Subcutaneous adipose tissue (tissue), 4 donors: ENCODE results near the gene PIWIL4. TPM values are rescaled to one million over a fixed set of nuclear protein-coding genes. Genes with fewer than 3 reads are reported as not detected.

Experiments
- total RNA-seq, 4 donors: library from RNA; depleted of rRNA; stranded (reverse); fragments of >200 nt; gene quantifications; one replicate each; pipeline ENCODE4 v1.1.0, GENCODE V29; 2016
- TF ChIP-seq, protein P1 (sequence below): fragments of 450-650 bp; IDR thresholded peaks from one replicate; pipeline ENCODE4 v1.5.1; 2016; ENCODE audit warnings: low read depth, mild to moderate bottlenecking, control low read depth, antibody characterized with exemption, moderate library complexity

PIWIL4 gene
- total RNA-seq, 4 donors from 2014 or later: 2.8 to 9.0 (median 7.6) TPM

DNA sequence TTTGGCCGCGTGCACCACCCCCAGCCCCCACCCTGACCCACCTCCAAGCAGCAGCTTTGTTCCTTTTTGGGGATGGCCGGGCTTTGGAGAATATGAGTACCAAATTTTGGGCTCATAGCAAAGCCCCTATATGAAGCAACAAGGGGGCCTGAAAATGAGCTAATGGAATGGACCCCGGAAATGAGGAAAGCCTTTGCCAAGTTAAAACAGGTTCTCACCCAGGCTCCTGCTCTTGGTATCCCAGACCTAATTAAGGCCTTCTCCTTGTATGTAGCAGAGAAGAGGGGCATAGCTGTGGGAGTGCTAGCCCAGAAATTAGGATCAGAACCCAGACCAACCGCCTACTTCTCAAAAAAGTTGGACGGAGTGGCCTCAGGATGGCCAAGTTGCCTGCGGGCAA is 87.0 kb downstream of the PIWIL4 start:
- TF ChIP-seq, protein P1, sequence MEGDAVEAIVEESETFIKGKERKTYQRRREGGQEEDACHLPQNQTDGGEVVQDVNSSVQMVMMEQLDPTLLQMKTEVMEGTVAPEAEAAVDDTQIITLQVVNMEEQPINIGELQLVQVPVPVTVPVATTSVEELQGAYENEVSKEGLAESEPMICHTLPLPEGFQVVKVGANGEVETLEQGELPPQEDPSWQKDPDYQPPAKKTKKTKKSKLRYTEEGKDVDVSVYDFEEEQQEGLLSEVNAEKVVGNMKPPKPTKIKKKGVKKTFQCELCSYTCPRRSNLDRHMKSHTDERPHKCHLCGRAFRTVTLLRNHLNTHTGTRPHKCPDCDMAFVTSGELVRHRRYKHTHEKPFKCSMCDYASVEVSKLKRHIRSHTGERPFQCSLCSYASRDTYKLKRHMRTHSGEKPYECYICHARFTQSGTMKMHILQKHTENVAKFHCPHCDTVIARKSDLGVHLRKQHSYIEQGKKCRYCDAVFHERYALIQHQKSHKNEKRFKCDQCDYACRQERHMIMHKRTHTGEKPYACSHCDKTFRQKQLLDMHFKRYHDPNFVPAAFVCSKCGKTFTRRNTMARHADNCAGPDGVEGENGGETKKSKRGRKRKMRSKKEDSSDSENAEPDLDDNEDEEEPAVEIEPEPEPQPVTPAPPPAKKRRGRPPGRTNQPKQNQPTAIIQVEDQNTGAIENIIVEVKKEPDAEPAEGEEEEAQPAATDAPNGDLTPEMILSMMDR: no peak

DNA sequence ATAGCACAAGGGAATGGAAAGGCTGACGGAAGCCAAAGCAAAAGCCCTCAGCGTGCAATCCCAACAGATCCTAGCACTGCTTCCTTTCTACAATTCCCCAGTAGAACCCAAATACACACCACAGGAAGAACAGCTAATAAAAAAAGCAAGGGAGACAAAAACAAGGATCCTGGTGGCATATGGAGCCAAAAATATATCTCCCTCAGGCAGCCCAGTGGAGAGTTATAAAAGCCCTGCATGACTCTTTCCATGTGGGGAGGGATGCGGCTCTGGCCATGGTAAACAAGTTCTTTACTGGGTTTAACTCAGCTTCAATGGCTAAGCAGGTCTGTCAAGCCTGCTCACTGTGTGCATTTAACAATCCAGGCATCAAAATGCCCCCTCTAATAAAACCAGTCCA is 88.1 kb downstream of the PIWIL4 start:
- TF ChIP-seq, protein P1: no peak

DNA sequence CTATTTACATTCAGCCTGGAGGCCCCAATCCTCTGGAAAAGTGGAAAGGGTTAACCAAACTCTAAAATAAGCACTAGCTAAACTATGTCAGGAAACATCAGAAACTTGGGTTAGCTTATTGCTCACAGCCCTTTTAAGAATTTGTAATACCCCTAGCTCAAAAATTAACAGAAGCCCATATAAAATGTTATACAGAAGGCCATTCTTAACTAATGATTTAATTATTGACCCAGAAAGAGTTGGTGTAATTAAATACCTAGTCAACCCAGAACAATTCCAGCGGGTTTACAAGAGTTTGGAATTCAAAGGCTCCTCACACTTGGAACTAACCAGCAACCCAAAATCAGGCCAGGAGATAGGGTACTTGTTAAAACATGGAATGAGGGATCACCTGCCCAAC is 88.8 kb downstream of the PIWIL4 start:
- TF ChIP-seq, protein P1: no peak

DNA sequence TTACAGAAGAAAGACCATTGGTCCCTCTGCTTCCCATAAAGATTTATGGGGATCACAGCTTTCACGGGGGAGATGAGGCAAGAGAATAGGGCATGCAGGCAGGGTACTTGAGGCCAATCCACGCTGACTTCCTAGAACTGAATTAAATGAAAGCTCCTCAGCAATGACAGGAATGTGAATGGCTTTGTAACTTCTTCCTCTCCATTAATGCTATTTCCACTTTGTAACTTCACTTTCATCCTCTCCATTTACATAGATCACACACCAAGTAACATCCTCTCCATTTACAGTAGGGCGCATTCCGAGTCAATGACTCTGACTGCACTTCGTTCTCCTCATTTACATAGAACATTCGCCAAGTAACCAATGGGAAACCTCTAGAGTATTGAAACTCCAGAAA is 89.8 kb downstream of the PIWIL4 start:
- TF ChIP-seq, protein P1: no peak

DNA sequence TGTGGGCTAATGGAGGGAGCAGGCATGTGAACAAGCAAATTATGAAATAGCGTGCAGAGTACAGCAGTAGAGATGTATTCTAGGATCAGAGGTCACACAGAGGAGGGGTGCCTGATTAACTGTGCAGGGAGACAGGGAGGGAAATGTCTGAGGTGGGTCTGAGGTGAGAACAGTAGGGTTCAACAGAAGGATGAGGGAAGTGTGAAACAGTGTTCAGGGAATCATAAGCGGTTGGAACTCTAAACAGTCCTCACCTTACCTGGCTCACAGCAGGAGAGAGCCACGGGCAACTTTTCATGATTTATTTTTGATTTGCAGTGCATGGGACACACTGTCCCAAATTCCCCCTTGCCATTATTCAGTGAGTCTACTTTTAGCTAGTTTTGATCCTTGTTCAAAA is 90.5 kb downstream of the PIWIL4 start:
- TF ChIP-seq, protein P1: no peak

DNA sequence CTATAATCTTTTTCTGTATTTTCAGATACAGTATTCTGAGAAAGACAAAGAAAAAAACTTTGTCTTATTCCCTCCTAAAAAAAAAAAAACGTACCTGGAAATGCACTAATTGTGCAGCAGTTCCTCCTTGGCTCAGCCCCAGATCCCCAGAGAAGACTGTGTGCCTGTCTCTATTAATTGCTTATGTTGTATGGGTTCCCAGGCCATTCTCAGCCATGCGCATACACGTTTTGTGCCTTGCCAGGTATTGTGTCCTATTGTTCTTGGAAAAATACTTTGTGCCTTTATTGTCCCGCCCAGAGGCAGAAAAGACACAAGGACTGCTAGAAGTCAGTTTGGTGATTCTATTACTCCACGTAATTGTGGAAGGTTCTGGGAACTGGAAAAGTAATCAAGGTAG is 91.2 kb downstream of the PIWIL4 start:
- TF ChIP-seq, protein P1: no peak

DNA sequence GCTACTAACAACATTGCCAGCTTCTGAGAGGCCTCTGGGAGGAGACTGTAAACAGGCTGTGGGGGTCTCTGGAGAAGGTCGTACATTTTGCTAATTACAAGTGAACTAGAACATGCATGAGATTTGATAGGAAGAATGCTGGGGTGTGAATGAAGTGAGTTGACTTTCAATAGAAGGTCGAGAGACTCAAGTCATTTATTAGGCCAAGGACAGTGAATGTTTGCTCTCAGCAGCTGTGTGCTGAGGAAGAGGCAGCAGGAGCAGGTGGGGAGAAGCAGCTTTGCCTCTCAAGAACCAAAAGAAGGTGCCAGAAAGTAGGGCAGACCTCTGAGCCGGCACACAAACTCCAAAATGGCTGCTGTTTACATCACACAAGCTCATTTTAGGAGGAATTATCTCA is 91.7 kb downstream of the PIWIL4 start:
- TF ChIP-seq, protein P1: no peak

DNA sequence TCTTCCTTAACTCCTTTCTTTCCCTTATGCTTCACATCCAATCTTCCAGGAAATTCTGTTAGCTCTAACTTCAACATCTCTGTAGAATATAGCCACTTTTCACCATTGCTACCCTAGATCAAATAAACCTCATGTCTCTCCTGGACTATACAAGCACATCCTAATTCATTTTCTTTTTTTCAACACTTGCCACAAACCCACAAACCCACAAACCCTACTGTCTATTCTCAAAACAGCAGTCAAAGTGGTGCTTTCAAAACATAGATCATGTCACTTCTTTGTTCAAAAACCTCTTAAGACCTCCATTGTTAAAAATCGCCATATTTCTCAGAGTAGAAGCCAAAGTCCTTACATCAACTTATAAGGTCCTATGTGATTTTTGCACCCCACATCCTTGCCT is 94.3 kb downstream of the PIWIL4 start:
- TF ChIP-seq, protein P1: no peak
